Measurements from ENCODE around the gene POLR2J2.
"Not testable (repeated sequence)": the region's sequence is repeated elsewhere in the genome, so short reads cannot be mapped to it uniquely, and the experiment has no call there.

GRCh38 chr7:102664765-102665164, 6.7 kb downstream of the POLR2J2 start:
- TF ChIP-seq, protein P1, sequence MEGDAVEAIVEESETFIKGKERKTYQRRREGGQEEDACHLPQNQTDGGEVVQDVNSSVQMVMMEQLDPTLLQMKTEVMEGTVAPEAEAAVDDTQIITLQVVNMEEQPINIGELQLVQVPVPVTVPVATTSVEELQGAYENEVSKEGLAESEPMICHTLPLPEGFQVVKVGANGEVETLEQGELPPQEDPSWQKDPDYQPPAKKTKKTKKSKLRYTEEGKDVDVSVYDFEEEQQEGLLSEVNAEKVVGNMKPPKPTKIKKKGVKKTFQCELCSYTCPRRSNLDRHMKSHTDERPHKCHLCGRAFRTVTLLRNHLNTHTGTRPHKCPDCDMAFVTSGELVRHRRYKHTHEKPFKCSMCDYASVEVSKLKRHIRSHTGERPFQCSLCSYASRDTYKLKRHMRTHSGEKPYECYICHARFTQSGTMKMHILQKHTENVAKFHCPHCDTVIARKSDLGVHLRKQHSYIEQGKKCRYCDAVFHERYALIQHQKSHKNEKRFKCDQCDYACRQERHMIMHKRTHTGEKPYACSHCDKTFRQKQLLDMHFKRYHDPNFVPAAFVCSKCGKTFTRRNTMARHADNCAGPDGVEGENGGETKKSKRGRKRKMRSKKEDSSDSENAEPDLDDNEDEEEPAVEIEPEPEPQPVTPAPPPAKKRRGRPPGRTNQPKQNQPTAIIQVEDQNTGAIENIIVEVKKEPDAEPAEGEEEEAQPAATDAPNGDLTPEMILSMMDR (IDR thresholded peaks at IDR 0.05; ENCODE audit: poor library complexity): not testable (repeated sequence)
- TF ChIP-seq EZH2 (IDR thresholded peaks at IDR 0.05; ENCODE audit: borderline replicate concordance); EZH2phosphoT487 (IDR thresholded peaks at IDR 0.05; ENCODE audit: low read depth, severe bottlenecking, unreplicated experiment): not testable (repeated sequence)
